ENCODE measurements around the gene SMIM22. TPM values are rescaled to one million over a fixed set of nuclear protein-coding genes. Genes with fewer than 3 reads are reported as not detected.

The SMIM22 gene
- polyA plus RNA-seq, 2 of the 4 experiments (the other 2 are of a cell fraction): not detected

- TF ChIP-seq MYC (IDR thresholded peaks at IDR 0.05; ENCODE audit: borderline replicate concordance, low read length) (no peak), FOSL2 (IDR thresholded peaks at IDR 0.05) (no peak), FOSL2 (CRISPR knock-in tag; IDR thresholded peaks at IDR 0.05) (no peak), RARB (CRISPR knock-in tag; IDR thresholded peaks at IDR 0.05) (no peak), TP53 (CRISPR knock-in tag; IDR thresholded peaks at IDR 0.05) (no peak), CBX8 (IDR thresholded peaks at IDR 0.05) (no peak), KDM5A (IDR thresholded peaks at IDR 0.05) (no peak), CHD2 (IDR thresholded peaks at IDR 0.05; ENCODE audit: low read length, partially characterized antibody) (peak; percentile 89), ELK1 (IDR thresholded peaks at IDR 0.05; ENCODE audit: low read depth, low read length) (no peak), NPAS2 (CRISPR knock-in tag; IDR thresholded peaks at IDR 0.05; ENCODE audit: borderline replicate concordance) (no peak), NFE2L2 (conservative IDR thresholded peaks at IDR 0.05; ENCODE audit: low read length) (no peak), ATOH8 (CRISPR knock-in tag; IDR thresholded peaks at IDR 0.05; ENCODE audit: low read depth) (no peak), ZC3H11A (IDR thresholded peaks at IDR 0.05) (no peak), POLR2AphosphoS2 (conservative IDR thresholded peaks at IDR 0.05; ENCODE audit: low read length) (no peak), EHMT2 (IDR thresholded peaks at IDR 0.05; ENCODE audit: low read depth) (no peak), POLR2A (IDR thresholded peaks at IDR 0.05; ENCODE audit: low read length) (peak; percentile 88), USF2 (IDR thresholded peaks at IDR 0.05) (no peak), BCL3 (IDR thresholded peaks at IDR 0.05) (peak; percentile 75; the same call in 1 of the 3 replicates)
Observed at GRCh38 chr16:4768549-4769305, 26.4 kb upstream of the SMIM22 start (continued).

- Histone ChIP-seq H3K9me3 (no peaks in the 10 kb centered on the region), H3K27ac (peak overlapping the region; percentile 69 to 98), H3K4me1 (peaks cover 17% of the 10 kb centered on the region; the same call in 2 of the 3 replicates), H3K4me2 (peak overlapping the region; percentile 69), H3K4me3 (peak overlapping the region; percentile 81)
- FAIRE-seq (no peak), ATAC-seq (no peak), DNase-seq (ENCODE audit: low read depth in 1 of 2, low spot score in 1 of 2) (no peak)
- ChIA-PET CTCF (interaction anchor here (1.0 to 2.2 kb wide), 3 partner anchors 8 to 186 kb away, joined by 3 to 13 read pairs (median 5); no protein-coding TSS in a partner anchor), POLR2A (interaction anchor here (0.7 to 2.3 kb wide), 9 partner anchors 9 to 191 kb away, joined by 3 to 25 read pairs (median 4); partner anchors contain the start of genes ANKS3, DNAAF8, GLYR1 and UBN1)
- TF ChIP-seq ZC3H11A (IDR thresholded peaks at IDR 0.05): no peak
- TF ChIP-seq NFE2L2 (conservative IDR thresholded peaks at IDR 0.05; ENCODE audit: low read length): no peak
- no peak for TF ChIP-seq TP53 (CRISPR knock-in tag; IDR thresholded peaks at IDR 0.05)
- TF ChIP-seq CTCF (IDR thresholded peaks at IDR 0.05): no peak
- no peak; the same call in 1 of the 2 replicates for TF ChIP-seq KDM1A (IDR thresholded peaks at IDR 0.05; ENCODE audit: low read depth)
- 66% methylated on average over 7 of the region's 7 CpGs for WGBS (ENCODE audit: missing lambda C conversion rate)
Observed at GRCh38 chr16:4769306-4769638, 25.9 kb upstream of the SMIM22 start.
